Measurements from ENCODE around the gene MUC3A.

- TF ChIP-seq CTCF (IDR thresholded peaks at IDR 0.05) = no peak
- TF ChIP-seq EP300 (IDR thresholded peaks at IDR 0.05) = no peak
- TF ChIP-seq POLR2A (IDR thresholded peaks at IDR 0.05) = no peak
Measured at GRCh38 chr7:100963874-100964273, 14.5 kb downstream of the MUC3A start.
